Epithelial cell of esophagus (primary cell): ENCODE results near the gene LINGO3.

Experiments used
- DNase-seq: peaks from one replicate; pipeline ENCODE4 v3.0.0; 2010; ENCODE audit warnings: low read depth
- H3K4me3 ChIP-seq: 2 replicates; pipeline ENCODE4 v1.5.1; 2011; ENCODE audit warnings: mild to moderate bottlenecking, low read length, control low read depth
- CTCF ChIP-seq: IDR thresholded peaks from 2 replicates; pipeline ENCODE4 v1.5.1; 2011; ENCODE audit warnings: low read depth, mild to moderate bottlenecking, low read length, control low read depth, inconsistent platforms; ENCODE audit not compliant: insufficient read depth; ENCODE audit errors: missing control alignments

LINGO3 gene

GRCh38 chr19:2334426-2334825, 26.5 kb upstream of the LINGO3 start:
- no peak overlapping the region for H3K4me3 ChIP-seq
- TF ChIP-seq CTCF: no peak
- DNase-seq: no peak

- DNase-seq: no peak
These were observed 25.9 kb upstream of the LINGO3 start for GRCh38 chr19:2333807-2334211.

GRCh38 chr19:2333027-2333806, 25.3 kb upstream of the LINGO3 start:
- no peak for DNase-seq
- no peak overlapping the region for H3K4me3 ChIP-seq
- no peak for TF ChIP-seq CTCF

More at GRCh38 chr19:2333807-2334211, 25.9 kb upstream of the LINGO3 start:
- no peak overlapping the region for H3K4me3 ChIP-seq
- no peak for TF ChIP-seq CTCF

- no peak for TF ChIP-seq CTCF
- H3K4me3 ChIP-seq: no peak overlapping the region
- DNase-seq: no peak
These were observed 24.5 kb upstream of the LINGO3 start for GRCh38 chr19:2332341-2333026.

- TF ChIP-seq CTCF: no peak
- H3K4me3 ChIP-seq: no peak overlapping the region
- DNase-seq: no peak
These were observed 23.8 kb upstream of the LINGO3 start for GRCh38 chr19:2331601-2332246.

- no peak for TF ChIP-seq CTCF
- DNase-seq: no peak
- H3K4me3 ChIP-seq: no peak overlapping the region
These were observed 22.8 kb upstream of the LINGO3 start for GRCh38 chr19:2330632-2331284.
